NCI-H1105 (cell line): ENCODE measurements around the gene KCNIP4.

Experiments
- DNase-seq: peaks from one replicate; lab custom pipeline; 2025; lab: John Stamatoyannopoulos, UW

Gene KCNIP4

GRCh38 chr4:21061902-21062301 lies 886.7 kb downstream of the KCNIP4 start:
- DNase-seq: no peak

DNA sequence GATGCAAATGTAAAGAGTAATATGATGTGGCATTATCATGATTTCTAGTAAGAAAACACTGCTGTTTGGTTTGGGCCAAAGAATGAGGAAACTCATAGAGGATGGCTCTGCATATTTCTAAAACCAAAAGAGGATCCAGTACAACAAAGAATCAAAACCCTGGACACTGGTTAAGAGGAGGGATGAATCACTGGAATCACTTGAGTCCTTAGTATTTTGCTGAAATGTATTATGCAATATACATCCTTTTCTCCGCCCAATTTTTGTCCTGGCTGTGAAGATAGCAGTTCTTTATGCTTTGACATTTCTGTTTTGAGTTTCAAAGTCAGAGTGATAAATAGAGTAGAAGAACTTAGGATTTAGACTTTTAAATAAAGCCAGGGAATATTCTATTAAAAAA lies 902.4 kb downstream of the KCNIP4 start:
- DNase-seq: no peak

DNA sequence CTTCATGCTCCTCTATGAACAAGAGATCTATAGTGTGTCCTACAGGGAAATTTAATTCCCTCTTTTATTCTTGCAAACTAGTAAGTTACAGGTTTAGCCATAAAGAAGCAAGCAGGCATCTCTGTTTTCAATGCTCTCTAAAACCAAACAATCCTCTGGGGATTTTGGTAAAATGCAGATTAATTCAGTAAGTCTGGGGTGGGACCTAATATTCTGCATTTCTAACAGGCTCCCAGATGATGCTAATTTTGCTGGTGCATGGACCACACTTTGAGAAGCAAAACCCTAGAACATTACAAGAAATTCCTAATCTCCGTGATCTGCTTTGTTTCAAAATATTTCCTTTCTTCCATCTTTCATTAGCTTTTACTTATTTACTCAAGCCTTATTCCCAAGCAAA lies 903.5 kb downstream of the KCNIP4 start:
- no peak for DNase-seq

DNA sequence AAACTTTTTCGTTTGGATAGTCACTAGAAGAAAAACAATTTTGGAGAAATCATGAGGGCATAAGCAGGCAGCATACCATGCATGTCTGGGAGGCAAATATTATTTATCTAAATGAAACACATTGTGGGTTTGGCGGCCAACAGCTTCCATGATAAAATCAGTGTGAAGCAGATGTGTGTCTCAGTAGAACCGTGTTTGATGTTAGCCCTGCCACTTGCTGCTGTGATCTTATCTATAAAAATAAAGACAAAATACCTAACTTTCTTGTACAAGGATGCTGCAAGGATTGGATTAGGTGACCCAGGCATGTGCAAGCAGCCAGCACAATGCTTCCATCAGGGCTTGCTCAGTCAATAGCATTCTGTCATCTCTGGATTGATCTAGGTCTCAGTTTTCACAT lies 906.9 kb downstream of the KCNIP4 start:
- DNase-seq: no peak

DNA sequence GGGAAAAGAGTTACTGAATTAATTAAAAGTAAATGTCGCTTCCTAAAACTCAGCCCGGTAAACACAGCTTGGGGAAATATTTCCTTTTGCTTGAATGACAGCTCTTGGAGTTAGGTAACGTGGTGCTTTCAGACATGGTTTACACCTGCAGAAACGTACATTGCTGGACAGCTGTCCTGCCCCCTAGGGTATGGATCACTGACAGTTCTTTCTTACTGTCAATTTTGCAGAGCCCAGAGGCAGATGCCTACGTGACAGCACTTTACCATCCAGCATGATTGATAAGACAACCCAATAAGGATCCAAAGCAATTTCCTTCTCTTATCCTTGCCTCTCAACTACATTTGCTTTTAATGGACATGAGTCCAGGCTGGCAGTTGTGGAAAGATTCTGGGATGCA lies 913.8 kb downstream of the KCNIP4 start:
- DNase-seq: no peak

DNA sequence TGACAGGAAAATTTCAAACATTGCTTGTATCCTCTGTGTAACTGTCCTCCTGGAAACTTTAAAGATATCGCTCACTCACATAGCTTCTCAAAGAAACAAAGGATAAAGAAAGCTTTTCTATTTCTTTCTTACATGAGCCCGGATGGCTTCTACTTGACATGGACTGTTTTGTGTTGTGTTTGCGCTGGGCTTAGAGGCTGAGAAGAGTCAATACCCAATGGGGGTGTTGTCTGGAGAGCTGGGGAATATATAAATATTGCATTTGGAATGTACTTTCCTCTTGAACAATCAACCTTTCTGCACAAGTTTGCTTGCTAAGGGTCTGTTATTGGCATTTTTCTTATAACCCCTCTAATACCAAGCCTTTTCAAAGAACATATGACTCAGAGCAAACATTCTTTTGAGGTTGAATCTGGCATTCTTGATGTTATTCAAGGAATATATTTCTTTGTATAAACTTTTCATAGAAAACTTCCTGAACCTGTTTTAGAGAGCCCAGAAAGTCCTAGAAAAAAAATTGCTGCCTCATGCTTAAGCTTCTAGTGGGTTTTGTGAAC lies 916.4 kb downstream of the KCNIP4 start:
- DNase-seq: no peak

DNA sequence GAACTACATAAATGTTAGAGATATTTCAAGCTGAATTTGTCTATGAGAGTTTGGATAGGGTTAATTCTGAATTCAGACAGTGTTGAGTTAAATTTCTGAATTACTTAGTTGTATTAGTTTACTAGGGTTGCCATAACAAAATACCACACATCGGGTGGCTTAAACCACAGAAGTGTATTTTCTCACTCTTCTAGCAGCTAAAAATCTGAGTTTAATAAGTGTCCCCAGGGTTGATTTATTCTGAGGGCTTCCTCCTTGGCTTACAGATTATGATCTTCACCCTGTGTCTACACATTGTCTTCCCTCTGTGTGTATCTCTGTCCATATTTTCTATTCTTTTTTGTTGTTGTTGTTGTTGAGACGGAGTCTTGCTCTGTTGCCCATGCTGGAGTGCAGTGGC lies 929.8 kb downstream of the KCNIP4 start:
- no peak for DNase-seq

- no peak for DNase-seq
Measured at GRCh38 chr4:21013501-21013900, 935.1 kb downstream of the KCNIP4 start.

DNA sequence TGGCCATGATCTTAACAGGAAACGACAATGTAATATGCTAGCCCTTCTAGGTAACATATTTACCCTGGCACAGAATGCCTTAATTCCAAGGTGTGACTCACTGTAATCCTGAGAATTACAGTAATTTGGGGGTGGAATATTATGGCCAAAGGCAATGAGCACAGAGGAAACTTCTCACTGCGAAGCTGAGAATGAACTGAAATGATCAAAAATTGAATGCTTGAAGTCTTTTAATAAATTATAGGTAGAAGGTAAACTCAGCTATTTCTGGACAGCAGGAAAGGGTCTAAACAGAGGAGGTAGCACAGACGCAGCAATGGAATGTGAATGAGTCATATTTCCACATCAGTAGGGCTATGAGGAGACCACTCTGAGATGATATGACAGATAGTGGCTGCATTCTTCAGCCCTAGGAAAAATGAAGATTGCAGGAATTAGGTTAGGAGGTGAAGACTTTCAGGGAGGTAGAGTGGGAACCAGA lies 935.7 kb downstream of the KCNIP4 start:
- DNase-seq: no peak

DNA sequence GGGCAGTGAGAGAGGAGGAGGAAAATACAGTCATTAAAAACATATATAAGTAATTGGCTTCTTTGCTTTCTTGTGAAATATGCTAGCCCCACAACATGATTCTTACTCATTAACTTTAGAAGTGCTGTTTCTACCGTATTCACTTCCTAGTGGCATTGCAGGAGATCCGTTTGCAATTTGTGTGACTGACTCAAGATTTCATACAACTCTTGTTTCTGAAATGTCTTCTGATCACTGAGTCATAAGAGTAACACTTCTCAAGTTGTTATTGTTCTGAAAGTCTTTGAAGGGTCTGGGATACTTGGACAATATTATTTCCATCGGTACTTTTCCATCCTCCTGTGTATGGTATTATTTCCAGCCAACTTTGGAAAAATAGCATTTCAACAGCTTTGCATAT lies 937.5 kb downstream of the KCNIP4 start:
- no peak for DNase-seq

- DNase-seq: no peak
Measured at GRCh38 chr4:21009956-21010355, 938.6 kb downstream of the KCNIP4 start.

DNA sequence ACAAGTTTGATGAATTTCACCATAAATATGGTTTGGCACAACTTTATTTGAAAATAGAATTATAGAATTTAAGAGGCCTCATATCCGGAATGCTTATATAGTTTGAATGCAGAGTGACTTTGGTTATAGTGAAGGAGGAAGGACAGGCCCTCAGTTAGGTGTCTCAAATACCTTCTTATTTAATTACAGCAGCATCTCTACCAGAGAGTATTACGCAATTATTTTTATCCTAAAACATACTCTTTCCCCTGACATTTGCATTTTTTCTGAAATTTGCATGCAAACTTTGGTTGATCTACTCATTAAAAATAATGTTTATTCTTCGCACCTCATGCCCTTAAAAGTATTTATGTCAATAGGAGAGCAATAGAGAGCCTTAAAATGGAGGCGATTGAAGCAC lies 942.9 kb downstream of the KCNIP4 start:
- DNase-seq: no peak

DNA sequence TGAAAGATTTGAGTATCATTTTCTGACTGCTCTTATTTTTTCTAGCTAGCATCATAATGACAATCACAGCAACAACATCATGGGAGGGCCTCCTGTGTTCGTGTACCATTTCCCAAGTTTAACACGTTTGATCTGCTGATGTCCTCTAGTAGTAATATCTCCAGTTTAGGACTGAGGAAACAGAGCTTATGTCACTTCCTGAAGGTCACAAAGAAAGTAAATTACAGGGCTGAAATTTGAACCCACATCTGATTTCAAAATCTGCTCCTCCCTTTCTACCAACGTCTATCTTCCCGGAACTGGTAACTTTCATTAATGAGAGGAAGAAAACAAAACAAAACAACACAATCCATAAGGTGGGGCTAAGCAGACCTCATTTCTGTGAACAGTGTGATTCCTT lies 945.6 kb downstream of the KCNIP4 start:
- DNase-seq: no peak

GRCh38 chr4:21002286-21002685 lies 946.3 kb downstream of the KCNIP4 start:
- no peak for DNase-seq

DNA sequence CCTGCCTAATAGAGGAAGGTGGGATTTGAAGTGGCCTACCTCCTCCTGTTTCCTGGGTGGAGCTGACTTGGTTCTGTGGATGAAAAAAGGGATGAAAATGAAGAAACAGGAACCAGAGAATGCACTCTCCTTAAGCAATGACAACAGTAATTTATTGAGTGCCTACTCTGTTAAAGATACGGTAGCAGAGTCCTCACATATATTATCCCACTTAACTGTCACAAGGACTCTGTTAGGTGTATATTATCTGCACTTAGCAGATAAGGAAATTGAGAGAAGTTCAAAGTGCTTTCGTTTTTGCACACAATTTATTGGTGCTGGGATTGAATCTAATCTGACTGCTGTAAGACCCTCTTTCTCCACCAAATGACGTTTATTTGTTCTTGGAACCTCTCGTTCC lies 947.1 kb downstream of the KCNIP4 start:
- DNase-seq: no peak

DNA sequence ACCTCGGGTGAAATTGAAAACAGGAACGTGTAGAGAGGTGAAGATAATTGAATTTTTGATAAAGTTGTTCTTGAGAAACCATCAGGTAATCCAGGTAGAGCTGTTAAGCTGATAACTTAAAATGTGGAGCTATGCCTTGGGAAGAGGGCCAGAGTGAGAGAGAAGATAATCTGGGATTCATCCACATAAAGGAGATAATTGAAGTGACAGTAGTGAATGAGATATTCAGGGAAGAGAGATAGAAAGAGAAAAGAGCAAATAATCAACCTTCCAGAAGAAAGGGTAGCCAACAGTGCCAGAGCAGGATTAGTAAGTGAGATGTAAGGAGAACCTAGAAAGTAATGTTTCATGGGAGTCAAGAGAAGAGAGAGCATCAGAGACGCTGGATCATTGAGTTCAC lies 950.7 kb downstream of the KCNIP4 start:
- no peak for DNase-seq

DNA sequence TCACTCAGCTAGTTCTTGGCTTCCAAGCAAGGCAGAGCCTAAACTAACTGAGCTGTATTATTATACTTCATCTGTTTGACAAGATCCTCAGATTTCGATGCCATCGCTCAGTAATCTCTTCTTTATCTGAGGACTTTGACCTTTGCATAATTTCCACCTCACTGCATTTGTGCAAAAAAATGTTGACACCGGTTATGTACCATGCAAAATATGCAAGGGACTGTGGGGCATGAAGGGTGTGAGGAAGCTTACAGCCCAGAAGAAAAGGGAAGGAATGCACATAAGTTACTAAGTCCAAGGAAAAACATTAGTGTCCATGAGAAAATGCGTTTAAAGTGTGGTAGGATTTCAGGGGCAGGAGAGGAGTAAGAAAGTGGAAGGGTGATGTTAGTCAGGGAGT lies 953.0 kb downstream of the KCNIP4 start:
- no peak for DNase-seq

DNA sequence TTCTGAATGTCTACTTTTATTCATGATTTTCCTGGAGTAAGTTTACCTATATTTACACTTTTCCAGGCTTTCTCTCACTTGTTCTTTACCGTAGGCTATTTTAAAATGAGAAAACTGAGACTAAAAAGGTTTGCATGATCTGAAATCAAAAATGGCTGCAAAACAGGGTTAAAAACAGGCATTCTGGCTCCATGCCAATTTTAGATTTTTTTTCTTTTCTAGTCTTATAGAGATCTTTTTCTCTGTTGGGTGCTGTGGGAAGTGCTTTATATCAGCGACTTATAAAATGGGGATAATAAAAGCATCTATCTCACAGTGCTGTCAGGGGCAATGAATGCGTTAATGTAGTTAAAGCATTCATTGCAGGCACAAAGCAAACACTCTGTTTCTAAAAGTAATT lies 953.6 kb downstream of the KCNIP4 start:
- no peak for DNase-seq

- DNase-seq: no peak
Measured at GRCh38 chr4:20992002-20992401, 956.6 kb downstream of the KCNIP4 start.

DNA sequence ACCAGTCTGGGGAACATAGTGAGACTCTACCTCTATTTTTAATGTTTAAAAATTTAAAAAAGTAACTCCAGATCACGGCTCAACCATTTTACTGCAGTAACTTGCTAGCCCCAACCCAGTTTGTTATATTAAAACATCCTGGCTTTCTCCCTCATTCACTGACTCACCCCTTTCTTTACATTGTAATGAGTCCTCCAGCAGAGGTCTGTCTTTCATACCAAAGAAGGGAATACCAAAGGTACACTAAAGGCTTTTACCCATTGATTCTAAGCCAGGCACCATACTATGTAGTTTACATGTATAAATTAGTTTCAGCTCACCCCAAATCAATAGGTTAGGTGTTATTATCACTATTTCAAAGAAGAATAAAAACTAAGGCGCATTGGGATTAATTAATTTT lies 961.4 kb downstream of the KCNIP4 start:
- no peak for DNase-seq

- no peak for DNase-seq
Measured at GRCh38 chr4:20984576-20984836, 964.1 kb downstream of the KCNIP4 start.

- peak; percentile 31 for DNase-seq
Measured at GRCh38 chr4:20983763-20984575, 964.6 kb downstream of the KCNIP4 start.

GRCh38 chr4:20982544-20982943 lies 966.0 kb downstream of the KCNIP4 start:
- DNase-seq: no peak

DNA sequence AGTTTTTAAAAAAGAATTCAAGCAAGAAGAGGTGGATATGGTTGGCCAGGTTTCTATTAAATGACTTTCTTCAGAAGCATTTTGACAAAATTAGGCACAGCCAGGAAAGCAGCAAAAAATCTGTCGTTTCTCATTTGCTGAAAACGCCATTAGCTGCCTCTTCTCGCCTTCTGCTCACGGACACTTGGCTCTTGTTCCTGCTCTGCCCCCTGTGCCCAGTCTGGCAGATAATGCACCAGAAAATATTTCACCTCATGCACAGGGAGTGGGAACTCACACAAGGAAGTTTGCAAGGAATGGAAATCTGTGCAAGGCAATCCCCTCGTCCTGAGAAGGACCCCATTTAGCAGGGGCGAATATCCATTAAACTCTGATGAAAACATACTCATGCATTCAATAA lies 988.3 kb downstream of the KCNIP4 start:
- no peak for DNase-seq
